Fibroblast of gingiva (primary cell): Measurements from ENCODE around the gene ATXN7L3.

Source experiments
- DNase-seq: peaks from one replicate; pipeline ENCODE4 v3.0.0-alpha.2; 2011; ENCODE audit warnings: low read depth

Gene ATXN7L3

DNA sequence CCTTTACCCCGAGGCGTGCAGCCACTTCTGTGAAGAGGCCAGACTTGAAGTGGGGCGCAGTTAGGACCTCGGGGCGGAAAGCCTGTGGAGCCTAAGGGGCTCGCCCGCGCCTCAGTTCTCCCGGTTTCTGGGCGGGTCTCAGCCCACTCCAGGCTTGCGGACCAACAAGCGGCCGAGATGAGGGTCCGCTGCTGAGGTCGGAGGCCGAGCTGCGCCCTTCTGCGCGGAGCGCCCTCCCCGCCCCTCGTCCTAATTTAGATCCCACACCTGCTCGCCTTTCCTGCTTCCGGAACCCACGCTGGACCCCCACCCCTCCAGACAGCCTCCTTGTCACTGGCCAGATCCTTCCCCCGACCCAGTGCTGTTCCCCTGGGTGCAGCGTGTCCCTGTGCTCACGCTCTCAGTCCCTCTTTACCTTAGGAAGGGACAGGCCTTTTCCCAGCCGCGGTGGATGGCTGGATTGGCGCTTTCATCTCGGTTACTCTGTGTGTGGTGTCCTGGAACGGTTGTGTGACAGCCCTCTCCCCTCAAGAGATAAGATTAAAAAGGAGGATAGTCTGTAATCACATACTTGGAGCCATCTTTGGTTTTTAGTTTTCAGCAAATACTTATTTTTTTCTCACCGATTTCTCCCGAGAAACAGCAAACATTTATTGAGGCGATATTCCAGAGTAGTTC is 933 bp upstream of the ATXN7L3 start:
- DNase-seq: no peak

DNA sequence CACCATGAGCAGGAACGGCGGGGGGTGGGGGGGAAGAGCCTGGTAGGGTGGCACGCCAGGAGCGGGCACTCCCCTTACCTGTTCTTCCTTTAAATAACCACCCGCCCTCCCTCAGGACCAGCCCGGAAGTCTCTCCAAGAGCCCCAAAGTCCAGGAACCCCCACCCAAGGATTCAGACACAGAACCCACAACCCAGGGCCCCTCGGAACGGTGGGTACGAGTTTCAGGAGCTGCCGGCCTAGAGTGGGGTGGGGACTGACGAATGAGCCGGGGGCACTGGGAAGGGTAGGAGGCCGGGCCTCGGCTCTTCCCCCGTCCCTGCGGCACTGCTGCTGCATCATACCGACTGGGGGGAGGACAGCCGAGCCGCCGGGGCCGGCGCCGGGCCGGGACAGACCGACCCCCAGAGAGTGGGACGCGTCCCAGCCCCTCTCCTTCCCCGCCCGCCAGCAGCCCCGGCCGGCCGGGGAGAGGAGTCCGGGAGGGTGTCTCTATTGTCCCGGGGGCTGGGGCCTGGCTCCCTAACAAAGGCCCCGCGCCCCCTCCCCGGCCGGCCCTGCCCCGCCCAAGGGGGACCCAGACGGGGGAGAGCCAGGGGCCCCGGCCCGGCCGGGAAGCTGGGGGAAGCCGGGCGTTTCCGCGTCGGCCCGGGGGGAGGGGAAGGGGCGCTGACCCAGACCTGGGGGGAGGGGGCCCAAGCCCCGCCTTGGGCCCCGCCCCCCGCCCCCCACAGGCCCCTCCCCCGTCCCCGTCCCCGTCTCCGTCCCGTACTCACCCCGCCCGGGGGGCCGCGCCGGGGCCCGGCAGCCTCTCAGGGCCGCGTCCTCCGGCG is 747 bp downstream of the ATXN7L3 start:
- DNase-seq: peak; percentile 53

DNA sequence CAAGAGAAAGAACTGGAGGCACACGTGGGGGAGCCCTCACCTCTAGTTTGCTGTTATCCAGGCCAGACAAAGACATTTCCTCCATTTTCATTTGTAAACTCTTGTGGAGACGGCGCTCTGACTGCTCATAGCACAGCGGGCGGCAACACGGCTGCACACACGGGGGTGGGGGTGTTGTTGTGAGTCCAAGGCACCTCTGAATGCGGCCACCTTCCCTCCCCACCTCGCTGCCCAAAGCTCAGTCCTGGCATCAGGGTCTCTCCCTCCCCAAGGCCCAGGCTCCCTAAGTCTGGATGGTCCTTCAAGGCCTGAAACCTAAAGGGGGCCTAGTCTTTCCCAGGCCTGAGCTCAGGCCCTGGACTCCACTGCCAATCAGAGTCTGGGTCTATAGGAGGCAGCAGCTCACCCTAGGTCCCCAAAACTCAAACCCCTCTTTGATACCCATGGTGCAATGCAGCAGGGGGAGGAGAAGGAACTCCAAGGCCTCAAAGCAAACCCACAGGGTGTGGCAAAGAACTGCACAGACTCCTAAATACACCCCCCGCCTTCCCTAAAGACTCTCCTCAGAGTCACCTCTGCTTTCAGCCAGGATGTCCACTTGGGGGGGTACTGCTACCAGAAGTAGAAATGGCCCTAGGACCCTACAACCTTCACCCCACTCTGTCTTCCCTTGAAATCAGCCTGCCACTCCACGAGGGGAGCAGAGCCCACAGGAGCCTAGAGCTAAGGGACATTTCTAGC is 1.5 kb downstream of the ATXN7L3 start:
- DNase-seq: peak; percentile 73

DNA sequence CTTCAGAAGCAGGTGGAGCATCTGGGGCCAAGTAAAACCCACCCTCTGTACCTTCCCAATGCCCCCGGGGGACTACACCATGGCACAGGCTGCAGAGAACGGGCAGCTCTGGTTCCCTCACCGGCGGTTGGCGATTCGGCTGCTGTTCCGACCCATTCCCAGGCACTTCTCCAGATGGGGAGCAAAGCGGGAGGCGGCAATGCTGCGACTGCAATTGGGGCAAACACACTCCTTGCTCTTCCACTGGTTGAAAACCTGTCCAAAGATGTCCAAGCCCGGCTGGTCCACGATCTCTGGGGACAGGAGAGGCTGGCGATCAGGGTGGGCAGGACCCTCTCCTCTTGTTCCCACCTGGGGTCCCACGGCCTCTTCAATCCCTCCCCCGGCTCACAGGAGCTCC is 2.6 kb downstream of the ATXN7L3 start:
- no peak for DNase-seq

DNA sequence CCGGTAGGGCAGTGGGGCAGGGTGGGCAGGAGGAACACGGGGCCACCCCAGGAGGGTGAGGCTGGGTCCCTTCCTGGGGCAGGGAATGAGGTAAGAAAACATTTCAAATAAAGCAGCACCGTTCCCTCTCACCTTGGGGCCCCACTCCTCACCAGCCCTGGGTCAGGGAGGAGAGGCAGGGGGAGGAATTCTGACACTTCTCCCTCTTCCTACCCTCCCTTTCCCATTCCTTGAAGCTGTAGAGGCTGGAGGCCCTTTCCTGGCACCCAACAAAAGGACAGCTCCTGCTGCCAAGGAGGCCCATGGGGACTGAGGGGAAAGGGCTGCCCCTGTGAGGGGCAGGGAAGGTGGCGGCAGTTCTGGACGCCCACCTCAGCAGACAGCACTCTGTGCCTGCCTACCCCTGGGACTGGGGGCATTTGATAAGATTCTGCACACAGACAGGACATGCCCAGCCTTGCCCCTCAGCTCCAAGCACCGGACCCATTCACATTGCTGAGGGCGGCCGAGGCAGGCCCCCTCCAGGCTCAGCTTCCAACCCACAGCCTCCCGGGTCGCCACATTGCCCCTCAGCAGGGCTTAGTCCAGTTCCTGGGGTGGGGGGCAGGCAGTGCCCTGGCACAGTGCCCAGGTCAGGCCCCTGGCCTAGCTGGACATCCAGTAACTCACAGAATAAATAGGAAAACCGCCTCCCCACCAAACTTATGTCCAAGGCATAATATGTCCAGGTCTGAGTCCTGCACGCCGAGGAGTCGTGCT is 6.2 kb downstream of the ATXN7L3 start:
- DNase-seq: no peak

DNA sequence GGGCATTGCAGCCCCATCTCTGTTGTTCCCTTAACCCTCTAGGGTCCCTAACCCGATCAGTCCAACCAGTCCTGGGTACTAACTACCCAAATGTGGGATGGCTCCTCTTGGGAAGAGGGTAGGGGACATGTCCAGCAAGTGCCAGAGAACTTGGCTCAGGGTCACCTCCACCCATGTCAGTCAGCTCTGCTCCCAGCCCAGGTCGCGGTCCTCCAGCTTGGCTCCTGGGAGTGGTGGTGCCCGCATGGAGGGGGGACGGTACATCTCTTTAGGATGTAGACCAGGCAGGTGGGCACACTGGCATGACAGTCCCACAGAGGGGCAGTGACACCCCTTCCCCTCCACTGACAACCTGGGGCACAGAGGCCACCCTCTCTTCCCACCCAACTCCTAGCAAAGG is 6.9 kb downstream of the ATXN7L3 start:
- no peak for DNase-seq

DNA sequence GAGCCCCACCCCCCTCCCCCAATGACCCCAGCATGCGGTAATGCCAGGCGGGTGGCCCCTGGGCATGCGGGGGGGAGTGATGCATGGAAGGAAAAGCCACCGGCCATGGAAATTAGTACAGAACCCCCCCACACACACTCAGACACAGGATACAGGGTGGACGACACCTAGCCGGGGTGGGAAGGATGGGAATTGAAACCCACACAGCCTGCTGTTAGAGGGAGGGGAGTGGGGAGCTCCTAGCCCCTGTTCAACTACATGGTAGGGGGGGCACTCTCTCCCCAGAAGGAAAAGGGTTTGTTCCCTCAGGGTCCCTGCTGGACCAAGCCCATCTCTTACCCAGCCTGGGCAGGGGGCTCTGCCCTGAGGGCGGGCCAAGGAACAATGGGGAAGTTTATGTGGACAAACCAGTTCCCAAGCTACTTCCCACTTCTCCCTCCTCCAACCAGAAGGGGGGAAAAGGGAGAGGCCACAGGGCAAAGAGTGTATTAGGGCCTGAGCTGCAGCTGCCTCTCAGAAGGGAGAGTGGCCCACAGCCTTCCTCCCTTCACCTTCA is 7.7 kb downstream of the ATXN7L3 start:
- DNase-seq: no peak

DNA sequence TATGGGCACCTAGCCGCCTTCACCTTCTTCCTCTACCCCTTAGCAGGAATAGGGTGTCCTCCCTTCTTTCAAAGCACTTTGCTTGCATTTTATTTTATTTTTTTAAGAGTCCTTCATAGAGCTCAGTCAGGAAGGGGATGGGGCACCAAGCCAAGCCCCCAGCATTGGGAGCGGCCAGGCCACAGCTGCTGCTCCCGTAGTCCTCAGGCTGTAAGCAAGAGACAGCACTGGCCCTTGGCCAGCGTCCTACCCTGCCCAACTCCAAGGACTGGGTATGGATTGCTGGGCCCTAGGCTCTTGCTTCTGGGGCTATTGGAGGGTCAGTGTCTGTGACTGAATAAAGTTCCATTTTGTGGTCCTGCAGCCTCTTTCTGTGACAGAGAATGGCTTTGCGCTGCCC is 8.3 kb downstream of the ATXN7L3 start:
- no peak for DNase-seq

DNA sequence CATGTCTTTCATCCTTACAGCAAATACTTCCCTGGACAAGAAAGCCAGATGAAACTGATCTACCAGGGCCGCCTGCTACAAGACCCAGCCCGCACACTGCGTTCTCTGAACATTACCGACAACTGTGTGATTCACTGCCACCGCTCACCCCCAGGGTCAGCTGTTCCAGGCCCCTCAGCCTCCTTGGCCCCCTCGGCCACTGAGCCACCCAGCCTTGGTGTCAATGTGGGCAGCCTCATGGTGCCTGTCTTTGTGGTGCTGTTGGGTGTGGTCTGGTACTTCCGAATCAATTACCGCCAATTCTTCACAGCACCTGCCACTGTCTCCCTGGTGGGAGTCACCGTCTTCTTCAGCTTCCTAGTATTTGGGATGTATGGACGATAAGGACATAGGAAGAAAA is 9.2 kb downstream of the ATXN7L3 start:
- no peak for DNase-seq

DNA sequence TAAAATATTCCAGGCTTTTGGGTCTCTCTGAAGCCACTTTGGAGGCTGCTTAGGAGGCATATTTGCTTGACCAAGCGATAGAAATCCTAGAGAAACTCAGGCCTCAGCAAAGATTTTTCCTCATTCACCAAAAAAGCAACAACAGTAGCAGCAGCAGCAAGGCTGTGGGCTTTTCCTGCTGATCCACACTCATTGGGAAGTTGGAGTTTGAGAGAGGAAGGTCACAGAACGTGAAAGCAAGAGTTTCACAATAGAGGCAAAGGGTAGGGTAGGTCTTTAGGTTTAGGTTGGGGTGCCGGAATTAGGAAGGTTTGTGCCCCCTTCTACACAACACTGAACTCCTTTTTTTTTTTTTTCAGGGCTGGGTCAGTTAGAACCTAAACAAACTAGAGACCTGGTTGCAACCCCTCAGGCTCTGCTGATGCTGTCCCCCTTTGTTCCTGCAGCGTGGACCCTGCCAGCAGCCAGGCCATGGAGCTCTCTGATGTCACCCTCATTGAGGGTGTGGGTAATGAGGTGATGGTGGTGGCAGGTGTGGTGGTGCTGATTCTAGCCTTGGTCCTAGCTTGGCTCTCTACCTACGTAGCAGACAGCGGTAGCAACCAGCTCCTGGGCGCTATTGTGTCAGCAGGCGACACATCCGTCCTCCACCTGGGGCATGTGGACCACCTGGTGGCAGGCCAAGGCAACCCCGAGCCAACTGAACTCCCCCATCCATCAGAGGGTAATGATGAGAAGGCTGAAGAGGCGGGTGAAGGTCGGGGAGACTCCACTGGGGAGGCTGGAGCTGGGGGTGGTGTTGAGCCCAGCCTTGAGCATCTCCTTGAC is 10.9 kb downstream of the ATXN7L3 start:
- DNase-seq: no peak

DNA sequence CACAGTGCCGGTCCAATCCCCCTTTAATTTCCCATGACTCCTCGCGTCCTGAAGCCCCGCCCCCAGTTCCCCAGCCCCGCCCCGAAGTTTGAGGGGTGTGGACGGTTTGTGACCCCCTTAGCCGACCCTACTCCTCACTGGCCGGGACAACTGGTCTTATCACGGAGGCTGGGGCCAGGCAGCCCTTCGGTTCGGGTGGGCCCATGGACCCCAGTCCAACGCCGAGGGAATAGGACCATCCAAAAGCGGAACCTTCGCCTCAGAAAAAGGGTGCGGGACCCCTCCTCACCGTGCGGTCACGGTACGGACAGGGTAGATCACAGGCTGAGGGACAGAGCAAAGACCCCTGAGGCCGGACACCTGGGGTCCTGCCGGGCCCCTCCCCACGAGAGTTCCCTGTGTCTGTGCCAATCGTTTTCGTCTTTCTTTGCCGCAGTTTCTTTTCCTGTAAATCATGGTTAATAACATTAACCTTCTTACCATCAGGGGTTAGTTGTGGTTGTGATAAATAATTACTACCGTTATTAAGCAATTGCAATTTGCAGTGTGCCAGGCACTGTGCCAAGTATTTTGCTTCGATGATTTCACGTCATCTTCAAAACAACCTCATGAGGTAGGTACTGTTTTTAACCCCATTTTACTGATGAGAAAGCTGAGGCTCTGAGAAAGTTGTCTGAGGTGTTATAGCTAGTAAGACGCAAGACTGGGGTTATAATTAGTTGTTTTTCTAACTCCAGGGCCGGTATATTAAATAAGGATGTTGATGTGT is 12.4 kb downstream of the ATXN7L3 start:
- peak; percentile 60 for DNase-seq

DNA sequence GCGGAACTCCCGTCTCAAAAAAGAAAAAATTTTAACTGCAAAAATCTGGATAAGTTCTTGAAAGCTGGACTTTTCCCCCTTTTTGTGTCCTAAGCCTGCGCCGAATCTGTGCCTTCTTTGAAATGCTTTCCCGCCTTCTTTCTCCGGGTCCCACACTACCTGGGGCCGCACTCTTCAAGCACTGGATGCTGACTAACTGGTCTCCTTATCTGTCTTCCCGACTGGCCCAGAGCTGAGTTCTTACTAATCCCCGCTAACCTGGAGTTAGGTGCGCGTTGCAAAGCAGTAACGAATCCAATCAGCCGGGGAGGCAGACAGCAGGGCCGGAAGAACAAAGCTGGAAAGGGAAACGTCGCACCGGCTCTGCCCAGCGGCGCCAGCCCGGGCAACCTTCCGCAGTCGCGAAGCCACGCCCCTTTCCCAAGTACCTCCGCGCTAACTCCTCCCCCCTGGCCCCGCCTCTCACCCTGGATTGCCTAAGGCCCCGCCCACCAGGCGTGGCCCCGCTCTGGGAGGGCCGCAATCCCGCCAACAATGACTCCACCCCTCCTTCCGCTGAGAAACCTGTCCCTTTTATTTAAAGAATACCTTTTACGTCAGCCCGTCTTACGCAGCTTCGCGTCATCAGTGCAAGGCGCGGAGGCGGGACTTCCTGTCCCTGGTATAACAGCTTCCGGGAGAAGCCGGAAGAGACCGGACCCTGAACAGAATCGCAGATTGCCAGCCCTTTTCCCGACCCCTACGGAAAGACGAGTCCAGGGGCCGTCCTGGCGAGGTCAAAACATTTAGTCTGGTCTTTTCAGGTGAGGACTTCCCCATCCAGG is 13.2 kb downstream of the ATXN7L3 start, which contains the start of gene TMUB2:
TMUB2 (plus strand) TSS at position 666 of the 824 bp plus-strand sequence. CDS start 737 bp downstream, outside the sequence.
- peak; percentile 99 for DNase-seq

DNA sequence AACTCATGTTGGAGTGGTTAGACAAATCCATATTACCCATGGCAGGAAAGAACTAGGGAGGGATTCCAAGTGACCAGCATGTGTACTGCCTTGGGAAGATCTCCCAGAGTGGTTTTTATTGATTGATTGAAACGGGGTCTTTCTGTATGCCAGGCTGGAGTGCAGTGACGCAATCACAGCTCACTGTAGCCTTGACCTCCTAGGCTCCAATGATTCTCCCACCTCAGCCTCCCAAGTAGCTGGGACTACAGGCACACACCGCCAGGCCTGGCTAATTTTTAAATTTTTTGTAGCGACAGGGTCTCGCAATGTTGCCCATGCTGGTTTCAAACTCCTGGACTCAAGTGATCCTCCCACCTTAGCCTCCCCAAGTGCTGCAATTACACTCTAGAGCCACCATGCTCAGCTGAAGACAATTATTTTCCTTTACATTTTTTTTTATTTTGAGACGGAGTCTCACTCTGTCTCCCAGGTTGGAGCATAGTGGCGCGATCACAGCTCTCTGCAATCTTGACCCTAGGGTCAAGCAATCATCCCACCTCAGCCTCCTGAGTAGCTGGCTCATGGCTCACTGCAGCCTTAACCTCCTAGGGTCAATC is 15.4 kb downstream of the ATXN7L3 start:
- no peak for DNase-seq

DNA sequence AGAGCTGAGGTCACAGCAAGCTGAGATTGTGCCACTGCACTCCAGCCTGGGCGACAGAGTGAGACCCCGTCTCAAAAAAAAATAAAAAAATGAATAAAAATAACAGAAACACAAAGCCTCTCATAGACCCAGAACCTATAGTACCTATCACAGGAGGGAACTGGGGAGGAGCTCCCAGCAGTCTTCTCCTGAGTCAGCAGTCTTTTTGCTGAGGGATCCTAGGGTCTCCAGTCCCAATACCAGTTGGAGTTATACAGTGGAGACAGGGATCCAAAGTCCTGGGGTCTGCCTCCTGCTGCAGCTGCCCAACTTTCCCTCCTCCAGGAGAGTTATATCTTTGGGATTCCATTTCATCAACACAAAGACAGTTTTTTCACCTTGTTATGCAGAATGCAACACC is 16.7 kb downstream of the ATXN7L3 start:
- no peak for DNase-seq

DNA sequence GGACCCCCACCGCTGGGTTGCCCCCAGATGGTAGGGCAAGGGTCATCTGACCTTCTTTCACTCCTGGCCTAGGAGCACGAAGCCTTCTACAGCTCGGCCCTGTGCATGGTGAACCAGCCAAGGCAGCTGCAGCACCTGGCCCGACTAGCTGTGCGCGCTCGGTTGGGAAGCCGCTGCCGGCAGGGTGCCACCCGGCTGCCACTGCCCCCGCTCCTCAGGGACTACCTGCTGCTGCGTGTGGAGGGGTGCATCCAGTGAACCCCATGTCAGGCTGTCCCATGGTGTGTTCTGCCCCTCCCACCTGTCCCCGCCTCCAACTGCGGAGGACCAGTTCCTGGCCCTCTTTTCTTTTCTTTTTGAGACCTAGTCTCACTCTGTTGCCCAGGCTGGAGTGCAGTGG is 21.6 kb downstream of the ATXN7L3 start:
- no peak for DNase-seq

DNA sequence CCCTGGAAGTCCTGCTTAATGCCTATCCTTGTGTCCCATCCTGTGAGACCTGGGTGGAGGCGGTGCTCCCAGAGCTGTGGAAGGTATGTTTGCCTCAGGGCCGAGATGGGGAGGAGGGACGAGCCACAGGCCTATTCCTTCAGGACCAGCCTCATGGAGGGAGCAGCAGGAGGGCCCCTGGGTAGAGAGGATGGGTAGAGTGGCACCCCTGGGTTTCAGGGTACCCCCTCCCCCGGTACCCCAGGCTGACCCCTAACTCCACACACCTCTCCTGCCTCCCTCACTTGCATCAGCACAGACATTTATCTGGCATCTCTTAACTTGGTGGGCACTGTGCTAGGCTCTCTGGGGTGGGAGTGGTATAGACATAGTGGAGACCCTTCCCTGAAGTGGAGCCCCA is 22.0 kb downstream of the ATXN7L3 start:
- DNase-seq: no peak

DNA sequence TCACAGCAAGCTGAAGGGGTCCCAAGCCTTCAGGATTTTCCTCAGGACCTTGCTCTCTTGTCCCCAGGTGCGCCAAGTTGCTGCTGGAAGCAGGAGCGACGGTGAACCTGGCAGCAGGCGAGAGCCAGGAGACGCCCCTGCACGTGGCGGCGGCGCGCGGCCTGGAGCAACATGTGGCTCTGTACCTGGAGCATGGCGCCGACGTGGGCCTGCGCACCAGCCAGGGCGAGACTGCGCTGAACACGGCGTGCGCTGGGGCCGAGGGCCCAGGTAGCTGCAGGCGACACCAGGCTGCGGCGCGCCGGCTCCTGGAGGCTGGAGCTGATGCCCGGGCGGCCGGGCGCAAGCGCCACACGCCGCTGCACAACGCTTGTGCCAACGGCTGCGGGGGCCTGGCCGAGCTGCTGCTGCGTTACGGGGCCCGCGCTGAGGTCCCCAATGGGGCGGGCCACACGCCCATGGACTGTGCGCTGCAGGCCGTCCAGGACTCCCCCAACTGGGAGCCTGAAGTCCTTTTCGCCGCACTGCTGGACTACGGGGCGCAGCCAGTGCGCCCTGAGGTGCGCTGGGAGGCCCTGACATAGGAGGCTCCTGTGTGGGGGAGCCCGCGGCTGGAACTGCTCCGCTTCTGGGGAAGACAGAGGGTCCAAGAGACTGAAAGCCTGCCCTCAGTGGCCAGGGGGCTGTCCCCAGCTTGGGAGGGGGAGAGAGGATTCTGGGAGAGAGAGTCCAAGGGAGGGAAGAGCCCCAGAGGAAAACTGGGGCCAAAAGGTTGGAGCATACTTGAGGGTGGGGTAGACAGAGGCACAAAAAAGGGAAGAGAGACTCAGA is 22.8 kb downstream of the ATXN7L3 start:
- no peak for DNase-seq

DNA sequence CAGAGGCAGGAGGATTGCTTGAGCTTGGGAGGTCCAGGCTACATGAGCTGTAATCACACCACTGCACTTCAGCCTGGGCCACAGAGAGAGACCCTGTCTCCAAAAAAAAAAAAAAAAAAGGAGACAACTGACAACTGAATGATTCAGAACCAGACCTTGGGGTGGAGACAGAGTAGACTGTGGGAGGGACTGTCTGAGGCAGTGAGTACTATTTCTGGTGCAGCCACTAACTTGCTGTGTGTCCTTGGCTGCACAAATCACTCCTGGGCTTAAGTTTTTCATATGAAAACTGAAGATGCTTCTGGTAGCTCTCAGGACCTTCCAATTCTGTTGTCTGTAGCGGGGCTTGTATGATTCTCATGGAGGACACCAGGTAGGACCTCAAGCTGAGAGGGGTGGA is 23.4 kb downstream of the ATXN7L3 start:
- no peak for DNase-seq
